NCI-H2107 treated with DMSO at 0.1 percent for 48 hours (cell line): Measurements from ENCODE around the gene PGBD5.

Experiments used
- DNase-seq: peaks from one replicate; lab custom pipeline; 2025; ENCODE audit not compliant: unreplicated experiment; lab: John Stamatoyannopoulos, UW

Gene PGBD5

DNA sequence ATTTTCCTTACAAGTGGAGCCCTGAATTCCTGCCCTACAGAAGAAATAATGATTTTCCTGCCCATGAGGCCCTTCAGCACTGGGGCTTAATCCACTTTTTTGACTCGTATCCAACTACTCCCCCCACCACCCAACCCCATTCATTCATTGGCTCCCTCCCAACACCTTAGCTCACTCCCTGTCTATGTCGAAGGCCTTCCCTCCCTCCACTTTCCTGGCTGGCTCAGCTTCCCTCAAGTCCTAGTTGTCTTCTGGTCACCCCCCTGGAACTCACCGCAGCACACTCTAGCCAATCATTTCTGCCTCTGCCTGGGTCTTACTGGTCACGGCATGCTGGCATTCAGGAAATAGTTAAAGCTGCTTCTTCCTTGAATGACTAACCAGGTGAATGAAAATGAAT, 118.9 kb downstream of the PGBD5 start:
- DNase-seq, result no peak

DNA sequence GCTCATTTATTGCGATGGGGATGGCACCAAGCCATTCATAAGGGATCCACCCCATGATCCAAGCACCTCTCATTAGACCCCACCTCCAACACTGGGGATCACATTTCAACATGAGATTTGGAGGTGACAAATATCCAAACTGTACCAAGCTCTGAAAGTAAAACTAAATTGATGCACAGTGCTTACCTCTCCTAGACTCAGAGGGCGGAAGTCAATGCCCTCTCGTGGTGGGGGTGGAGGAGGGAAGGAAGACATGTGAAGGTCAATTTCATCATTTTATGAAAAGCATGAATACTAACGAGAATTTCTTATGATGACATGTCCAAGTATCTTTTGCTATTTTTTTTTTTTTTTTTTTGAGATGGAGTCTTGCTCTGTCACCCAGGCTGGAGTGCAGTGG, 120.0 kb downstream of the PGBD5 start:
- no peak for DNase-seq

DNA sequence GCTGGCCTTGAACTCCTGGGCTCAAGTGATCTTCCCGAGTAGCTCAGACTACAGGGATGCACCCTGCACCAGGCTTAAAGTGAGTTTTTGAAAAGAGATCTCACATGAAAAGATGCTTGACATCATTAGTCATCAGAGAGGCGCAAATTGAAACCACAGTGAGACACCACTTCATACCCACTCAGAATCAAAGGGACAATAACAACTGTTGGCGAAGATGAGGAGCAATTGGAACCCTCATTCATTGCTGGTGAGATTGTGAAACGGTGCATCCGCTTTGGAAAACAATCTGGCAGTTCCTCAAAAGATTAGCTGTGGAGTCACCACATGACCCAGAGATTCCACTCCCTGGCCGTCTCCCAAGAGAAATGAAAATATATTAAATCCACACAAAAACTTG, 122.3 kb downstream of the PGBD5 start:
- peak; percentile 90 for DNase-seq

DNA sequence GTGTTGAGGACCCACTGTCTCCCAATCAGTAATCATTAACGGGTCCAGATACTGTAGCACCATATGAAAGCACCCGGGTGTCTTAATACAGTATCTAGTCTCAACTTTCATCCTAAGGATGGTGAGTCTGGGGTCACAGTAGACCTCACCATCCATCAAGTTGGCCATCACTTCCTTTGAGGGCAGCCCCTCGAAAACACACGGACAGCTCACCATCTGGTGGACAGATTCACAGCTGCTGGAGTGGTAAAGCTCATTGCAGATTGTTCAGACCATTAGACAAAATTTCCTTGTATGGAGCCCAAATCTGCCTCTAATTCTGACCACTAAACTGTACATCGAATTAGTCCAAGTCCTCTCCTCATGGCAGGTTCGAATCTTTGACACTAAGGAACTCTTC, 123.1 kb downstream of the PGBD5 start:
- DNase-seq, result no peak

DNA sequence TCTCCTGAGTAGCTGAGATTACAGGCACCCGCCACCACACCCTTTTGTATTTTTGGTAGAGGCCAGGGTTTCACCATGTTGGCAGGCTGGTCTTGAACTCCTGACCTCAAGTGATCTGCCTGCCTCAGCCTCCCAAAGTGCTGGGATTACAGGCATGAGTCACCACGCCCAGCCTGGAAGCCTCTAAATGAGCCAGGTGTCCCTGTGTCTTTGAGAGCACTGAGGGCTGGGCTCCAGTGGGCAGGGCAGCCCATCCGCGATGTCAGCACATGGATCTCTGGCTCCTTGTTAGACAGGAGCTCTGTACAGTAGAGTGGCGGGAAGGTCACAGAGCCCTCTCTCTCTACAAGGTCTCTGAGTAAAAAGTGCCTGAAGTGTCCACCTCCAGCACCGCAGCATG, 124.3 kb downstream of the PGBD5 start:
- peak; percentile 41 for DNase-seq

DNA sequence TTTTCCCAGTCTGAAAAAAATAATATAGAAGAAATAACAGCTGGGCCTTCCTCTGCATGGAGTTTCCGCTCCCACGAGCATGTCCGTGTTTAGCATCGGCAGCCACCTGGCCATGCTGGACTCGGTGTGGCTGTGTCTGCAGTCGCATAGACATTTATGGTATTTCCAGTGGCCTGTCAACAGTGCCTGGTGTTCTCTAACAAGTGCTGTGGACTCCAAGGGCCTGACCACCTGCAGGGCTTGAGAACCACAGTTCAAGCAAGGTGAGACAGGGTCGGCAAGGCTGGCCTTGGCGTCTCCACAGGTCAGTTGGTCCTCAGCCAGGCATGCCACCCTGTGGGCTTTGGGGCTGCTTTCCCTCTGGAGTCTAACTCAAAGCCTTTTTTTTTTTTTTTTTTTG, 124.8 kb downstream of the PGBD5 start:
- no peak for DNase-seq

DNA sequence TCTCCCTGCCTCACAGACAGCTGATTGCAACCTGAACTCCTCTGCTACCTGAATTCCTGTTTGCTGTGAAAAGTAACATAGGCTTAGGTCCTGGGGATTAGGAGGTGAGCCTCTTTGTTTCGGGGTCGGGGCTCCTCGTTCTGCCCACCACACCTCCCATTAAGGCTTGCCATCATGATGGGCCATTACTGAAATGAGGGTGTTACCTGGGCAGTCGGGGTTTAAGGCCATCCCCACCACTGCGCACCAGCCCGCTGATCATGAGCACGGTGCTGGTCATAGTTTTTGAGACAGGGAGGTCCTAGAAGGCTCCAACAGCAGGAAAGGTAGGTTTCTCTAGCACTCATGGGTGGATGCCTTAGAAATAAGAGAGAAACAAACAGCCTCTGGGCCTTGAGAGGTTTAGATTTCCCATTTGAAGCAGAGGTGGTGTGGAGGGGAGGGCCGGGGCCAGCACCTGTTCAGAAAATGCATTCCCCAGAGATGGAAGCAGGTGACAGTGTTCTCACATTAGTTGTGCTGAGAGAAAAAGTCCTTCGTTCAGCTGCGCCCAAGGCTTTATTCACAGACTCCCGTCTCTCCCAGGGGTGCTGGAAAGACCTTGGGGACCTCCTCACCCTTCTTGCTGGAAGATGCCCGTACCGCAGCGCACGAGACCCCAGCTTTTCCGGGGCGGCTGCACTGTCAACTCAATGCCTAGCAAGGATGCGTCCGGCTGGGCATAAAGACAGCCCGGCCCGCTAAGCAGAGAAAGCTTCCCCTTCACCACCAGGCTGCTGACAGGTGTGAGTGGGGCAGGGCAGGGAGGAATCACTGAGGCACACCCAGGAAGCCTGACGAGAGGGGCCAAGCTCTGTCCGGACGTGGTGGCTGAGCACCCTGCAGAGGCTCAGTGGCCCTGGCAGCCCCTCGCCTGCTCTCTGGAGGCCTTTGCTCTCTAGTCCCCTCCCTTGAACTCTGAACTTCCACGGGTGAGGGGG, 125.5 kb downstream of the PGBD5 start:
- peak; percentile 96 for DNase-seq

DNA sequence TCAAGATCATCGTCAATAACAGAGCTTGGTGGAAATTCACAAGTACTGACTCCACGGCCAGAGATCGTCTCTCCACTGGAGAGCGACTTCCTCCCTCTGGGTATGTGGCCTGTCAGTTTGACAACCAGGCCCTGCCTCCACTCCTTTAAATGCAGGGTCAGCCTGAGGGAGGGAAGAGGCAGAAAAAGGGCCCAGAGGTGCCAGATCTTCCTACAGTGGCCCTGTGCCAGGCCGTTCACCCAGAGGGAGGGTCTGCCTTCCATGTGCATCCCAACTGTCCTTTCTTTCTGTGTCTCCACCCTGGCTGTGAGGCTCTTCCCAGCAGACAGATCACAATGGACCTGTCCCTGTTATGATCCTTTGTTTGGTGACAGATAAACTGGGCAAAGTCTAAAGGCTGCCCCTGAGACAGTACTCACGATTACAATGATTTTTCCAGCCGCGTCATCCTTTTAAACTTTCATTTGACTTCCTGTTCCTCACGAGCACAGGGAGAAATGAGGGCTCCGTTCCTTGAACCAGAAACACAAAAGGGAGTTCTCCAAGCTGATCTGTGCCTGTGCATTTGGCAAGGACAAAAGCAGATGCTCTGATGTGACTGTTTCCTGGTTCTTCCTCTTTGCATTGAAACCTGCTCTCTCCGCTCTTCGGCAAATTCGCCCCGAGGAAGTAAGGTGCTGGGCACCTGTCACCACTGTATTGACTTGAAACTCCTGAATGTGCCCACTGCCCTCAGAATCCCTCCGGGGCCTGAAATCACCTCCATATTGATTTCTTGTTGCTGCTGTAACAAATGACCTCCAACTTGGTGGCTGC, 126.7 kb downstream of the PGBD5 start:
- peak; percentile 67 for DNase-seq

DNA sequence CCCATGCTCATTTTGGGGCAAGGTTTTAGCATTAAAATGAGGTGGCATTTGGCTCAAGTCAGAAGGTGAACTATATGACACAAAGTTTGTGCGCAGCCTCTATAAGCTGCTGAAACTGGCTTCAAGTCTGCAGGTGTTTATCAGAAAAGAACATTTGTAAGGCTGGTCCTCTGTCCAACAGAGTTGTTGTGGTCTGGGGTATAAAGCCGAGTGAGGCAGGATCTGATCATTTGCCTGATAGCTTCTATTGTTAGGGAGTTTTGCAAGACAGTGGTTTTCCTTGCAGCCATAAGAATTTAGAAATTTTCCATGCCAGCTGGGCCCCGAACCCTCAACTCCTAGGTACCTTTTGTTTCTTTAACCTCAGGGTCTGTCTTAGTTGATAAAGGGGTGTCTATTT, 130.8 kb downstream of the PGBD5 start:
- no peak for DNase-seq

DNA sequence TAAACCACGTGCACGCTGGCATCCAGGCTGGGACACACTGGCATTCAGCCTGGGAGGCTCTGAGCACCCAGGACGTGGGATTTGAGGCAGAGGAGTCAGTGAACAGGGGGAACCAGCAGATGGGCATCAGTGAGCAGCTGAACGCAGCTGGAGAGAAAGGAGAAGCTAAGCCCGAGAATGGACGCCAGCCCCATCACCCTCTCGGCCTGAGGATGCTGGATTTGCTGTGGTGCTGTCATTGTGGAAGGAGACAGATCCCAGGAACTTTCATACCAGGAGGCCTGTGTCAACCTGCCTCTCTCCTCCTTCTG, 132.8 kb downstream of the PGBD5 start:
- DNase-seq, result peak; percentile 65

DNA sequence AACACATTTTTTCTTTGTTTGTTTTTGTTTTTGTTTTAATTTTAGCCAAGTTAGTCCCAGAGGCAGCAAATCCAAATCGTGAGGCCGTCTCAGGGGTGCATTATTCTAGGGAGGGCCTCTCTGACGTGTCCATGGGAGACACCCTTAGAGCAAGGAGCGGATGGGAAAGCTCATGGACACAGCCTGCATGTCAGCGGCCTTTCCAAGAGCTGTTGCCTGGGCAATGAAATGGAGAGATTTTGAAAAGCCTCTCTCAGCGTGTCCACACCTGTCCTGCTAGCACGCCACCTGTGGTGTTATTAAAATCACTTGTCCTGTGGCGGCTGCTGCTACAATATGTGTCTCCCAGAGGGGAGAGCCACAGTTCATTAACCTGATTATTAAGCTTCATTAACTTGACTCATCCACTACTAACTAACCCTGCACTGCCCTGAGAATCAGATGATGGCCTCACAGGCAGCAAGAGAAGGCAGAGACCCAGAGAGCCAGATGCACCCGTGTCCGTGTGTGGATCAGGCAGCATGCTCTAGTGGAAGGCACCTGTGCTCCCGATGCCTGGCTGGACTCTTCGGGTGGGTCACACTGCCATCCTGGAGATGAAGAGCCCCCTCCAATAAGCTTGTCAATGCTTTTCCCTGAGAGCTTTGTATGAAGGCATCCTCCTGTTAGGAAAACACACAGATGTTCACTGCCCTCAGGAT, 133.3 kb downstream of the PGBD5 start:
- peak; percentile 89 for DNase-seq

DNA sequence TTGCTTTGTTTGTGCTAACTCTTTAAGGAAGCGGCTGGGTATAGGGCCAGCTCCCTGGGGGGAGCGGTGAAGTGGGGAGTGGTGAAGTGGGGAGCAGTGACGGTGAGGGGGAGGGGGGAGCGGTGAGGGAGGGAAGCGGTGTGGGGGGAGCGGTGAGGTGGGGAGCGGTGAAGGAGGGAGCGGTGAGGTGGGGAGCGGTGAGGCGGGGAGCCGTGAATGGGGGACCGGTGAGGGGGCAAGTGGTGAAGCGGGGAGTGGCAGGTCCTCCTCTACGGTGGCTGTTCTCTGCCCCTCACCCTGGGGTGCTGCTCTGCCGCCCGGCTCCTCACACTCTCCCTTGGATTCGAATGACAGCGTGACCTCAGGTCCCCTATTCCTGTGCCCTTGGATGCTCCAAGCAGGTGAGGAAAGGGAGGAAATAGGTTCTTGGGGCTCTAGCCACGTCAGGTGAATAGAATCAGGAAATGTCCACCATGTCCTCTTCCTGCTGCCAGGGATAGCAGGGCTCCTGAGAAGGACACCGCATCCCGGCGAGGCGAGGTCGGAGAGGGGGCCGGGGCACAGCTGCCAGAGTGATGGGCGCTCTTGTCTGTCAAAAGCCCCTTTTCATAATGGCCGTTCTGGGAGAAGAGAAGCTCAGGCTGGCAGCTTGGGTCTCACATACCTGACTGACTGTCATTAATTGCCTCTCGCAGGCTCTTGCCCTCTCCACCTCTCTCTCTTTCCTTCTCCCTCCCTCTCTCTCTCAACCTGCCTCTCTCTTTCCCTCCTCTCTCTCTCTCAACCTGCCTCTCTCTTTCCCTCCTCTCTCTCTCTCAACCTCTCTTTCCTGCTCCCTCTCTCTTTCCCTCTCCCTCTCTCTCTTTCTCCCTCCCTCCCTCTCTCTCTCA, 134.2 kb downstream of the PGBD5 start:
- DNase-seq, result peak; percentile 58

DNA sequence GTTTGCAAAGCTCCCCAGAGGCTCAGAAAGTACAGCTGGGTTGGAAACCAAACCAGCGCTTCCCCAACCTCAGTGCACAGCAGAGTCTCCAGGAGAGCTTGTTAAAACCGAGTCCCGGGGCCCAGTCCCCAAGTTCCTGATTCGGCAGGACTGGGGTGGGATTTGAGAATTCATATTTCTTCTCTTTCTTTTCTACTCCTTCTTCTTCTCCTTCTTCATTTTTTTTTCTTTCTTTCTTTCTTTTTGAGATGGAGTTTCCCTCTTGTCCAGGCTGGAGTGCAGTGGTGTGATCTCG, 136.8 kb downstream of the PGBD5 start:
- DNase-seq, result no peak

DNA sequence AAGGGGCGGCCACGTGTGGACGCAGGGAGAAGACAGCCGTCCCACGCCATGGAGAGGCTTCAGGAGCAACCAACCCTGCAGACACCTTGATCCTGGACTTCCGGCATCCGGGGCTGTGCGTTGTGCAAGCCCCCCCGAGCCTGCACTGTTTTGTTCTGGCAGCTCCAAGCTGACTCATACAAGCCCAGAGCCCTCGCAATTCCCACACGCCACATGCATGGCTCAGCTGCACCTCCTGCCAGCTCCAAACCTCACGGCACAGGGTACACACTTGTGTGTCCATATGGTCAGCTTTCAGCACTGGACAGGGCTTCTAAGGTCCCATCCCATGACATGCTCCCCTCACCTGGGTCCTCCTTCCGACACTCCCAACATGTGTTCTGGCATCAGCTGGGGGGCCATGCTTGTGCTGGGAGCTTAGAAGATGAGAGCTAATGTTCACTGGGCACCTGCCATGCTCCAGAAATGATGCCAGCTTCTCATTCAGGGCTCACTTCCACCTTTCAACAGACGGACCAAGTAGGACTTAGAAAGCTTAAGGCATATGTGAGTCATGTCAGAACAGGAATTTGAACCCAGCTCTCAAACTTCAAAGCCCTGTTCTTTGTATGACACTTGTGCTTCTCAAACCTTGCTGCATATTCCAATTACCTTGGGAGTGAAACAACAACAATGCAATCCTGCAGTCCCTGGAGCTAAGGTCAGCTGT, 137.3 kb downstream of the PGBD5 start:
- no peak for DNase-seq

DNA sequence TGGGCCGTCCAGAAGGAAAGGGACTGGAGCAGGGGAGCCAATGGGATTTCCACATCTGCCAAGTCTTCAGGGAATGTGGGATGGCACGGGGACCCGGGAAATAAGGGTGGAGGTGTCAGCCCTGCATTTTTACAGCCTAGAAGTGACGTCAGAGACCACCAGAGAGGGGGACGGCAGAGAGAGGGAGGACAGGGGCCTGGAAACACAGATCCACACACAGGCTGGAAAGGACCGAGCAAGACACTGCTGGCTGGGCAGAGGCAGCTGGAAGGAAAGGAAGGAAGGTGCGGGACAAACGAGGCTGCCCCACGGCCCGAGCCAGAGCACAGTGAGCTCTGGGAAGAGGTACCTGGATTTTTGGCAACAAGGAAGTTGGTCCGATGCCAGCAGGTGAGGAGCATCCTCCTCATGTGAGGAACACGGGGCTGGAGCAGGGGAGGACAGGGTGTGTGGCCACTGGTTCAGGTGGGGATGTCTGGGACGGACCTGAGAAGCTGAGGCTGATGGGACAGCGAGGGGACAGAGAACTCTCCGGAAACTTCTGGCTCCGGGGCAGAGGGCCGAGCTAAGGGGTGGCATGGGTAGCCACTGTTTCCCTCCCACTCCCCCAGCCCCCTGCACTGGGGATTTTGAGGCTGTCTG, 138.3 kb downstream of the PGBD5 start:
- no peak for DNase-seq

DNA sequence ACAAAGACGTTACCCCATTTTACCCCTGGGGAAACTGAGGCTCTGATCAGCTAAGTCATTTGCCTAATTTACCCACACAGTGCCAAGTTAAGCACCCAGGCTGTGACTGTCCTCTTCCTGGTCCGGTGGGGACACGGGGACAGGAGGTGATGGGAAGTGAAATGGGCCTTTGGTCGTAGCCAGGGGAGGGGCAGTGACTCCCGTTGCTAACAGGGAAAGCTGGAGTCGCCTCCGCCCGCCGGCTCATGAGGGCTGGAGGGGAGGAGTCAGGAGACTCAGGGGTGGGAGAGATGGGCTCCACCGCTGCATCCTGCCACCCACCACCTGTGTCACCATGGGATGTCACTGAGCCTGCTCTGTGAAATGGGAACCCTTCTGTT, 139.3 kb downstream of the PGBD5 start:
- no peak for DNase-seq

DNA sequence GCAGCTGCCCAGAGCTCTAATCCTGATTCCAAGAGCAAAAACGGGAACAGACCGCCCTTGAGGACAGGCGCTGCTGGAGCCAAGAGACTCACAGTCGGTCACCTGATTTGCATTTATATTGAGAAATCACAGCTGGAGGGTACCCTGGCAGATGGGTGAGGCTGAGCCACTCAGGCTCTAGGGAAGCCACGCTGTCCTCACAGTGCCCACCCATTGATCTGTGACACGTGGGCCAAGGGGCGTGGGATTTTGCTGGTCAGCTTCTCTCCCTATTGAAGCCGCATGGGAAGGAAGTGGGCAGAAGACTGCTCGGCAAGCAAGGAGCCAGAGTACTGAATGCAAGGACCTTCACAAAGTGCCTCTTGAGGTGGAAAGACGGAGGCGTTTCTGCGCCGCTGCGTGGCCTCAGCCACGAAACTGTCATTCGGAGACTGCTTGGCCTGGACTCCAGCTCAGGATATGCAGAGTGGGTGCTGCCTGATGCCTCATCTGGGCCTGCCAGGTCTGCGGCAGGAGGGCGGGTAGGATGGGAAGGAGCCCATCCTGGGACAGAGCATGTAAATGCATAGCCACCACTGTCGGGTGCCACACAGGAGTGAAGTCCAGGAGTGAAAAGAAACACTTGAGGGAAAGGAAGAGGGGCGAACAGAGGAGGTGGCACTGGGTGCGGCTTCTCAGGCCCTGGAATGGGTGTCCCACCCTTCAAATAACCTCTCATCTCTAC, 139.8 kb downstream of the PGBD5 start:
- no peak for DNase-seq

DNA sequence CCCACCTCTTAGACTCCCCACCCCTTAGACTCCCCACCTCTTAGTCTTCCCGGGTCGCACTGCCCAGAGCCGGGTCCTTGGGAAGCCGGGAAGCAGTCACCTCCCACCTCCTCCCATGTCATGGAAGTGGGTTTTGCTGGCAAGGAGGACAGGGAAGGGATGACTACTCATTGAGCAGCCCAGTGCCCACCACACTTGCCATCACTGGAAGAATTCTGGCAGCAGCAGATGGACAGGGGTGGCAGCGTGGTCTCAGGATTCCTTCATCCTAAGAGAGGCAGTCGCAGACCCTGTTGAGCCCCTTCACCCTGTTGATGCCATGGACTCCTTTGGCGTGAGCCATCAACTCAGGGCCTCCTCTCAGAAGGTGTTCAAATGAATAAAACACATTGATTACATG, 140.8 kb downstream of the PGBD5 start:
- no peak for DNase-seq

DNA sequence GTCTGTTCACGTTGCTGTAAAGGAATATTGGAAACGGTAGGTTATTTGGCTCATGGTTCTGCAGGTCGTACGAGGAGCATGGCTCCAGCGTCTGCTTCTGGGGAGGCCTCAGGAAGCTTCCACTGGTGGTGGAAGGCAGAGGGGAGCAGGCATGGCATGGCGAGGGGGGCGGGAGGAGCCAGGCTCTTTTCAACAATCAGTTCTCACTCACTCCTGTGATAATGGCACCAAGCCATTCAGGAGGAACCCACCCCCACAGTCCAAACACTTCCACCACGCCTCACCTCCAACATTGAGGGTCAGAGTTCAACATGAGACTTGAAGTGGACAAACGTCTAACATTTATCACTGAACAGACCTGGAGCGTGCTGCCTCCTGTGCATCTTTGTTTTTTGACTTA, 141.2 kb downstream of the PGBD5 start:
- no peak for DNase-seq
